ENCODE results near the gene EXD2.
"Not testable (repeated sequence)": the region's sequence is repeated elsewhere in the genome, so short reads cannot be mapped to it uniquely, and the experiment has no call there.

EXD2 gene

DNA sequence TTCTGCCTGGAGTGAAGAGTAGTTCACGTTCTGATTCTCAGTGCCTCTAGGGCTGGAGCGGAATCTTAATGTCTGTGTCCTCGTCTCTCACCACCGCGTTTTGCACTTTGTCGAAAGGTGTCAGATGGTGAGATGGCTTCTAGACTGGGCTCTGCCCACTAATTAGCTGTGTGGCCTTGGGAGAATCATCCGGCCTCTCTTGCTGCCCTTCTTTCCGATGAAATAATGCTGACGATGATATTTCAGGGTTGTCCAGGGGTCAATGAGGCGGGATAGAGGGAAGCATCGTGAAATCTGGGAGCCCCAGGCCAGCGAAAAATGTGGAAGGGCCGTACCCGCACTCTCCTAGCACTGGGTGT is 67.8 kb downstream of the EXD2 start:
- no peak for DNase-seq

DNA sequence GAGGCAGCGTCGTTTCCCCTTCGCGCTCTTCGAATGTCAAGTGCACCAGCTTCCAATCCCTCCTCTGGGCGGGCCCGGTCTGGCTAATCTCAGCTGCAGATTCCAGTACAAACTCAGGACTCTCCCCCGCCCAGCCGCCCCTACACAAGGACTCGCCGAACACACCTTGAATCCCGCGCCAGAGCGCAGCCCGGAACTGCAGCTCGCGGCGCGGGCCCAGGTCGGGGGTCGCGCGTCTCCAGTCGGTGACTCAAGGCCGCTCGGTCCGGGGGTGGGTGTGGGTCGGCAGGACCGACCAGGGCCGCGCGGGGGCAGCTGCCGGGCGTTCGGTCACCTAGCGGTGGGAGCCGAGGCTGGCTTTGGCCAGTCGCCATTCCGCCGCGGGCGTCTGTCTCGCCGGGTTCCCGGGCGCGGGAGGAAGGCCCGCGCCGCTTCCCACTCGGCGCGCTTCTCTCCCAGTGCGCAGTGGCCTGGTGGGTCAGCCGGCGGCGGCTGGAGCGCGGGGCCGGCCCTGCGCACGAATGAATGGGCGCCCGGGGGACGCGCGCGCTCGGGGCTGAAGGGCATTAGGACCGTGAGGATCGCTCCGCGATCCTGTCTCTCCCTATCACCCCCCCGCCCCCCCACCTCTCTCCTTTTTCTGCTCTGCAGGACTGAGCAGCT is 68.4 kb downstream of the EXD2 start, which contains the start of gene GALNT16:
Gene GALNT16 (plus strand): TSS at position 632 of the 663 bp plus-strand sequence. CDS start 133 bp downstream, outside the sequence.
- no peak for DNase-seq

- no peak for DNase-seq
Observed at GRCh38 chr14:69260190-69260860, 69.0 kb downstream of the EXD2 start.

DNA sequence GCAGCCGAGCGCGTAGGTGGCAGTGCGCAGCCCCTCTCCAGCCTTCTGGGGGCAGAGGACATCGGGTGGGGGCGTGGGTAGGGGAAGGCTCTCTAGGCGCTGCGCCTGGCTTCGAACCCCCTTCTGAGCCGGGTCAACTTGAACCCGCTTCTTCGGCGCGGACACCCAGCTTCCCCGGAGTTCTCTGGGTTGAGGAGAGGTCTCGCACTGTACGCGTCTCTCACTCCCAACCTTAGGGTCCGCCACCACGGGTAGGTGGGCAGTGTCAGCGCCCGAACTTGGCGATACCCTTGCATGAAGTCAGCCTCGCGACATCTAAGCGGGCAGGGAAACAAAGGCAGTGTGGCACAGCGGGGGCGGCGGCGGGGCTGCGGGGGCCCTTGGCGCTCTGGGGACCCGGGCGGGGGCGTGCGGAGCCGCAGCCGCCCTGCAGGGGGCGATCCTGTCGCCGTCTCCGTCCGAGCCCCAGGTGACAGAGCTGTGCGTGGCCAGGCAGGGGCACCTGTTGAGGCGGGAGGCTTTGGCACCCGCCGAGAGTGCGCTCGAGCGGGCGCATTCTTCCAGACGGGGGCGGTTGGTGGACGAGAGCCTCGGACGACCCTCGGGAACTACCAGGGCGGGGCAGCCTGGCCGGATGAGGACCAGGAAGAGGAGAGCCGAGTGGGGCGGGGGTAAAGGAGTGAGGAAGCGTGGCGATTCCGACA is 69.7 kb downstream of the EXD2 start:
- no peak for DNase-seq

GRCh38 chr14:69261761-69262331 is 70.5 kb downstream of the EXD2 start:
- DNase-seq, result no peak

DNA sequence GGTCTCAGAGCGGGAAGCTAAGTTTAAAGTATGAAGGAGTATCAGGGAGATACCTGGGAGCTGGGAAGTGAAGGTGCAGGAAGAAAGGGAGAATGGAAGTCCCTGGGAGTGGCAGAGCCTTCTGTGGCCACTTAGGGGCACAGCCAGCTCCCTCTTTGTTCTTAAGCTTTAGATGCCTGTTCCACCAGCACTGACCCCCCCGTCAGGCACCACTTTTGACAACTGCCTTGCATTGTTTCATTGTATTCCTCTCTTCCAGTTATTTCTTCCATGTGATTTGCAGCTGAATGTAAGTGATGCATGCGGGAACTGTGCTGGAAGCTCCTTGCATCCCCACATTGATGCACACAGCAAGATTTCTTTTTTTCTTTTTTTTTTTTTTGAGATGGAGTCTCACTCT is 71.2 kb downstream of the EXD2 start:
- DNase-seq, result no peak

DNA sequence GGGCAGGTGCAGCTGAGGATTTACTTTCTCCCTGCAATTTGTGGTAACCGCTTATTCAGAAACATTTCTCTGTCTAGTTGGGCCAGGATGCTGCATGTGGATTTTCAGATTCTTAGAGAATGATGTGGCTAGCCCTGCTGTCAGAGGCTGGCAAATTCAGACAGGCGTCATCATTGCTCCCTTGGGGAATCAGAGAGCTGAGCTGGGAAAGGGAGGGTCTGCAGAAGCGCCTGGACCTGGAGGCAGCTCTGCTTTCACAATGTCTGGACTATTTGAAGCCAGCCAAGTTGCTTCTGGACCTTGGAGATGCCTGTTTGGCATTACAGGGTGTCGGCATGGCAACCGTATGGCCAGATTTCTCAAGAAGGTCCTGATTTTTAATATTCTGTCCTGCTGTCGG is 72.1 kb downstream of the EXD2 start:
- no peak for DNase-seq

DNA sequence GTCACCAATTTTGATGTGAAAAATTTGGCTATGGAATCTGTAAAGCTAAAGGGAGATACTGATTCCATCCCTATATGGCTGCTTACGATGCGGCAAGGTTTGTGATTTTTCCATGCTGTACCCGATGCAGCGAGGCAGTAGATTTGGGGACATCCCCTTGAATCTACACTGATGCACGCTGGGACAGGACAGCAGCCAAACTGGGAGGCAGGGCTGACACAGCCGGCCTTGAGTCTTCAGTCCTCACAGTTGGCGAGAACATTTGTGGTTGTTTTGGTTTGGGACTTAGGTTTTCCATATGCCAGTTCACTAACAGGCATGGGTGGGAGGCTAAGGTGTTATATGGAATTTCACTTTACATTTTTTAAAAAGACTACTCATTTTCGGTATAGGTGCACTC is 72.5 kb downstream of the EXD2 start:
- no peak for DNase-seq

DNA sequence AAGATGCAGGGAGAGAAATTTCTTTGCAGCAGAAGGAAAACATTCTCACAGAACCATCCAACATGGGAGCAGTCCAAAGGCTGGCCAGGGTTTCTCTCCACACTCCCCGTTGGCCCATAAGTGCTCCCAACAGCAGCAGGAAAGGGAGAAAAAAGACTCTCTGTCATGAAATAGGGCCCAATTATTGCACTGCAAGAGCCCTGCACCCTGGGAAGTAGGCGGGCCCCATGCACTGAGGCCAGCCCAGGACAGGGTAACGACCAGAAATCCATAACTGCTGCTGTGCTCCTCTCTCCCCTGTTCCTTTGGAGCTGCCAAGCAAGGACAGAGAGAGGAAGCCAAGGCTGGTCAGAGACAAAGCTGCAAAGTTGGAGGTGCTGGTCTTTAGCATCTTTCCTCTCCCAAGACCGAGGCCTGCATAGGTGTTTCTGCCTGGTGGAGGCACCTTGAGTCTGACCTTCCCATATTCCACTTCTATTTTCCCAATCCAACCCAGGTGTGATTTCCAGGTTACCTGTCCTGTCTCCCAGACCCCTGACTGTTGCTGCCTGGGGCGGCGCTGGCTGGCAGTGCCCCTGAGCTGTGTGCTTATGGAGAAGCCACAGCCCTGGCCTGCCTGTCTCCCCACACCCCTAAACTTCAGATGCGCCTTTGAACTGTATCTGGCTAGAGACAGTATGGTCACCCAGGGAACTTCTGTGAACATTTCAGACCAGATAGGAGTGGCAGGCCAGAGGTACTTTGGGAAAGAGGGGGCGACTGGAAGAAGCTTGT is 75.5 kb downstream of the EXD2 start:
- no peak for DNase-seq

- no peak for DNase-seq
Observed at GRCh38 chr14:69267492-69267891, 76.2 kb downstream of the EXD2 start.

DNA sequence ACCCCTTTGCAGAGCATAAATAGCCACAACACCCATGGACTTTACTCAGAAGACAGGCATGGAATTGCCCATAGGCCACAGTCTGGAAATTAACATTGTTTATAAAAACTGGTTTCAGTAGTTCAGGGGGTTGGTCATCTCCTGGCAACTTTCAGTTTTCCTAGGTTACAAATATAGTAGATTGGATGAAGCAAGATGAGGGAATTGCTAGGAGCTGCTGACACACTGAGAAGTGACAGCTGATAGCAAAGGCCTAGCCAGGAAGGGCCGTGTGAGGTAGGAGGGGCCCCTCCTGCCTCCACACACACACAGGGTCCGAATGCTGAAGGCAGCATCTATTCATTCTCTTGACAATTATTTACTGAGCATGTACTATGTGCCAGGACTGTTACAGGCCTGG is 76.9 kb downstream of the EXD2 start:
- no peak for DNase-seq

DNA sequence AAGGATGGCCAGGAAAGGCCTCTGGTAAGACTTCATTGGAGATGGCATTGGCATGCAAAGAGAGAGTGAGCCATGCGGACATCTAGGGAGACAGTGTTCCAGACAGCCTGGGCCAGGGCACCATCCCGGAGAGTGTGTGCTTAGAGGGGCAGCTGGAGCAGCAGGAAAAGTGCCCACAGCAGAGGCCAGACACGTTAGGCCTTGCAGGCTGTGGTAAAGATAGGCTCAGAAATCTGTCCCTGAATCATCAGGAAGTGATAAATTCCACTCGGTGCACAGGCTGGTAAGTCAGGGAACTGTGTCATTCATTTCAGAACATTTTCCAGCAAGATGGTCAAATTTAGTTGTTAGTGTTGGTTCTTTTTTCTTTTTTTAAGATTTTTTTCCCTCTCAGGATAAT is 77.5 kb downstream of the EXD2 start:
- DNase-seq, result no peak

- no peak for DNase-seq
Observed at GRCh38 chr14:69269381-69269780, 78.1 kb downstream of the EXD2 start.

GRCh38 chr14:69270097-69270496 is 78.8 kb downstream of the EXD2 start:
- no peak for DNase-seq

DNA sequence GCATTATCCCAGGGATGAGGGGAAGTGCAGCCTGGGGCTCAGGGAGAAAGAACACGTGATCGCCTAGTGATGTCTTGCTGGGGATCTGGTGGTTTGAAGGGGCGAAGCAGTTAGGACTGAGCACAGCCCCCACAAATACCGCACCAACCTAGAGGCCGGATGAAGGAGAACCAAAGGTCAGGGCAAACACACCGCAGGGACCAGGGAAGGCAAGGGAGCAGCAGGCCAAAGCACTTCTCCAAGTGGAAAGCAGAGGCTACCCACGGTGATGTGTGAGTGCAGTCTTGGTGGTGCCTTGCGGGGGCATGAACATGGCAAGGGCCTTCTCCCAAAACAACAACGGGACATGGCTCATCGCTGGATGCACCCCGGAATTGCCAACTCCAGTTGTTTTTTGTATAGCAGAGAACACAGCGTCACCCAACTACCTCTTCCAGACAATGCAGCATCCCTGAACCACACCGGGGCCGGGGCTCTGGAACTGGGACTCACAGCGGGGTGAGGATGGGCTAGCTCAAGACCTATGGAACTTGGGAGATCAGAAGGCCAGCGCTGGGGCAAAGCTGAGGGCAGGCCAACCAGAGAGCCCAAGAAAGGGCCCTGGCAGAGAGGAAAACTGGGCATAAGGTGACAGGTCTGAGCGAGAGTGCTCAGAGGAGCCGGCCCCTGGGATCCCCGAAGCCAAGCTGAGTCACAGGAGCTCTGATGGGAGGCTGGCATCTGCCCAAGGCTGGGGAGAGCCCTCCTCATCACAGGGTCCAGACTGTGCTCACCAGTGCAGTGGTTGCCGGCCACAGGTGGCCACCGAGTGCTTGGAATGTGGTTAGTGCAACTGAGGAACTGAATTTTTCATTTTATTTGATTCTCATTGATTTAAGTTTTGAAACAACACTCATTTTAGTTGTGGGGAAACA is 79.8 kb downstream of the EXD2 start:
- DNase-seq, result no peak

DNA sequence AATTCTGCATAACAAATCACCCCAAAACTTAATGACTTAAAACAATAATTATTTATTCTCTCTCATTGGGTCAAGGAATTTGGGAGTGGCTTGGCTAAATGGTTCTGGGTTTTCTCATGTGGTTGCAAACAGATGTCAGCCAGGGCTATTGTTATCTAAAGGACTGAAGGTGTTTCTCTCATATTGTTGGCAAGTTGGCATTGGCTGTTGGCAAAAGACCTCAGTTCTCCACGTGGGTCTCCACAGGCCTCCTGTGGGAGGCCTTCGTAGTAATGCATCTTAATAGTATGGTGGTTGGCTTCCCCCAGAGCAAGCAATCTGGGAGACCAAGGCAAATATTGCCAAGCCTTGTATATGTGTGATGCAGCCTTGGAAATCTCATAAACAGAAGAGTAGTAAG is 83.0 kb downstream of the EXD2 start:
- DNase-seq, result no peak

DNA sequence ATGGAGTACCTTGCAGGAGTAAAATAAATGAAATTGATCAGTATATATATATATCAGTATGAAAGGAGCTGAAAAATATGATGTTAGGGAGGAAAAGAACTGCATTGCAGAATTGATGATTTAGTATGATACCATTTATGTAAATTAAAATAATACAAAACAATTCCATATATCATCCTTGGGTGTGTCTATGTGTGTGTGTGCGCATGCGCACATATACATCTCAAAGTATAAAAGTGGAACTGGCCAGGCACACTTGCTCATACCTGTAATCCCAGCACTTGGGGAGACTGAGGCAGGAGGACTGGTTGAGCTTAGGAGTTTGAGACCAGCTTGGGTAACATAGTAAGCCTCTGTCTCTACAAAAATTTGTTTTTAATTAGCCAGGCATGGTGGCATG is 84.0 kb downstream of the EXD2 start:
- no peak for DNase-seq

GRCh38 chr14:69277356-69277755 is 86.1 kb downstream of the EXD2 start:
- DNase-seq, result not testable (repeated sequence)

GRCh38 chr14:69280746-69281291 is 89.5 kb downstream of the EXD2 start:
- no peak for DNase-seq

DNA sequence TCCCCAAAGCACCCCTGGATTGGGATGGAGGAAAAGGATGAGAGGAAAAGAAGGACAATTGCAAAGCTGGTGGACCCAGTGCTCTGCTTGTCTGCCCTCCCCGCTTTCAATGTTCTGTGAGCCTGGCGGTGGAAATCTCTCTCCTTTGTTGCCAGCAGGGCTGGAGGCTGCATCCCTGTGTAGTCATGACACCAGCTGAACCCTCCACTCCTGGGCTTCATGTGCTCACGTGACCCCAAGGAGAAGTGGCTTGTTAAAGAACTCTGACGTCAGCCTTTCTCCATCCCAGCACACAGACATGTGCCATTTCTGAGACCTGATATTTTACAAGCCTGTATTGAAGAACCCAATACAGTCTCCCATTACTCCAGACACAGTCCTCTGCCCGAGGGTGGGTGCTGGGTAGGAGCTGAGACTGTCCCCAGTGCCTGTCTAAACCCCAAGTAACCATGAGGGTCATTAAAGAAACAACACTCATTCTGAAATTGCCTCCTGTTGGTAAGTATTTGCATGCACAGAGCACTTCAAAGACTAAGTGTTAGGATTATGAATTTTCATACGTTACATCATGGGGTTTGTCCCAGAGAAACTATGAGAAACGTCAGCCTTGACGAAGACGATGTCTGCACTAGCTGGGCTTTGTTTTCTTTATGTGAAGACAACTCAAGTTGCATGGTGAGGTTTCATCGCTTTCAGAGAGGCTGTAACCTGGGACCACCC is 90.3 kb downstream of the EXD2 start:
- DNase-seq, result no peak

GRCh38 chr14:69282448-69282847 is 91.2 kb downstream of the EXD2 start:
- no peak for DNase-seq

All from CD4-positive, alpha-beta T cell treated with Interleukin-15 for 1 hour (primary cell).